Endothelial cell of umbilical vein (primary cell): ENCODE data around the gene ANKRD34A. TPM values are rescaled to one million over a fixed set of nuclear protein-coding genes. Genes with fewer than 3 reads are reported as not detected.

Experiments used
- BruUV-seq: library from RNA; stranded (reverse); fragments of 400-500 nt; replicated peaks from 2 replicates; lab custom pipeline; 2021; lab: Mats Ljungman, UMichigan
- CTCF ChIA-PET: fragments of 300-600, 350-600 bp; sonication (Branson Sonifier 250); formaldehyde crosslinking; loops from one replicate; lab custom pipeline; 2021; ENCODE audit warnings: antibody characterized with exemption, inconsistent platforms; lab: Charles Lee
- POLR2A ChIA-PET: fragments of 300-600, 350-600 bp; sonication (Branson Sonifier 250); formaldehyde crosslinking; loops from one replicate; lab custom pipeline; 2021; ENCODE audit warnings: antibody characterized with exemption, inconsistent platforms; lab: Charles Lee
- DNase-seq: peaks from one replicate; pipeline ENCODE4 v3.0.0-alpha.2; 2011; ENCODE audit warnings: low read depth, low spot score
- FAIRE-seq: peaks from 2 replicates; lab custom pipeline; 2011; peaks lifted over from hg19 to GRCh38; lab: Jason Lieb, UNC
- H2AFZ ChIP-seq: 2 replicates; pipeline ENCODE4 v1.6.0; 2012; ENCODE audit warnings: low read depth, low read length, control low read depth, inconsistent platforms
- H3K27ac ChIP-seq: 2 replicates; pipeline ENCODE4 v1.5.1; 2011; ENCODE audit warnings: low read depth, mild to moderate bottlenecking, control low read depth, low read length, moderate library complexity; ENCODE audit not compliant: insufficient read depth
- H3K27me3 ChIP-seq, 2 experiments: 2 replicates each; pipeline versions ENCODE4 v1.6.0 to v1.6.1; 2011; ENCODE audit warnings: low read length in 2 of 2, mixed read lengths in 1 of 2; ENCODE audit not compliant: control insufficient read depth in 2 of 2, insufficient read depth in 2 of 2
- H3K36me3 ChIP-seq, 2 experiments: 2 replicates in 1 of 2; 3 replicates in 1 of 2; pipeline ENCODE4 v1.5.1; 2011; ENCODE audit warnings: low read length in 2 of 2, mild to moderate bottlenecking in 1 of 2, moderate library complexity in 1 of 2; ENCODE audit not compliant: control insufficient read depth in 2 of 2, insufficient read depth in 2 of 2; ENCODE audit errors: extremely low read depth in 1 of 2
- H3K4me1 ChIP-seq: 3 replicates; pipeline ENCODE4 v1.5.1; 2011; ENCODE audit warnings: mild to moderate bottlenecking, low read length; ENCODE audit not compliant: control insufficient read depth, insufficient read depth; ENCODE audit errors: extremely low read depth
- H3K4me2 ChIP-seq: 2 replicates; pipeline ENCODE4 v1.6.1; 2011; ENCODE audit warnings: low read length, control low read depth, mixed read lengths; ENCODE audit not compliant: insufficient read depth
- H3K4me3 ChIP-seq, 3 experiments: fragments of 200-600 bp in 1 of 3; sonication (generic), shearing (Covaris generic) in 1 of 3; replicated peaks in 1 of 3; 2 replicates each; pipeline ENCODE4 v1.5.1; 2011 to 2016; ENCODE audit warnings: control low read depth in 3 of 3, low read length in 3 of 3, mild to moderate bottlenecking in 2 of 3, inconsistent platforms in 1 of 3, low read depth in 1 of 3, moderate library complexity in 1 of 3; ENCODE audit not compliant: insufficient read depth in 1 of 3
- H3K79me2 ChIP-seq: 2 replicates; pipeline ENCODE4 v1.6.0; 2012; ENCODE audit warnings: low read length, inconsistent platforms; ENCODE audit not compliant: control insufficient read depth, insufficient read depth
- H3K9ac ChIP-seq: replicated peaks from 2 replicates; pipeline ENCODE3; 2011; ENCODE audit warnings: low read length, control low read depth; ENCODE audit not compliant: insufficient read depth; ENCODE audit errors: extremely low read depth
- H3K9me1 ChIP-seq: replicated peaks from 3 replicates; pipeline ENCODE4 v1.6.0; 2011; ENCODE audit warnings: mild to moderate bottlenecking, low read length; ENCODE audit not compliant: control insufficient read depth, insufficient read depth; ENCODE audit errors: extremely low read depth
- H3K9me3 ChIP-seq: replicated peaks from 2 replicates; pipeline ENCODE4 v1.5.1; 2012; ENCODE audit warnings: low read length, inconsistent platforms; ENCODE audit not compliant: control insufficient read depth, insufficient read depth
- H4K20me1 ChIP-seq: replicated peaks from 2 replicates; pipeline ENCODE3; 2011; ENCODE audit warnings: mild to moderate bottlenecking, low read length; ENCODE audit not compliant: control insufficient read depth, insufficient read depth; ENCODE audit errors: extremely low read depth
- CTCF ChIP-seq, 2 donors: IDR thresholded peaks; 1 replicate in 1 of 2; 2 replicates in 1 of 2; pipeline ENCODE4 v1.5.1; 2011; ENCODE audit warnings: low read length in 2 of 2, mild to moderate bottlenecking in 2 of 2, moderate library complexity in 2 of 2, control low read depth in 1 of 2, inconsistent platforms in 1 of 2, low read depth in 1 of 2; ENCODE audit not compliant: insufficient read depth in 1 of 2; ENCODE audit errors: extremely low read depth in 1 of 2
- EZH2 ChIP-seq: IDR thresholded peaks from 2 replicates; pipeline ENCODE4 v1.6.1; 2012; ENCODE audit warnings: borderline replicate concordance, low read depth, mild to moderate bottlenecking, moderate library complexity, low read length, inconsistent platforms; ENCODE audit not compliant: severe bottlenecking
- FOS ChIP-seq: IDR thresholded peaks from 2 replicates; pipeline ENCODE4 v1.6.1; 2011; ENCODE audit warnings: mild to moderate bottlenecking, low read length, moderate library complexity, borderline replicate concordance; ENCODE audit not compliant: insufficient read depth
- GATA2 ChIP-seq: IDR thresholded peaks from 2 replicates; pipeline ENCODE4 v1.7.0; 2011; ENCODE audit warnings: low read depth, mild to moderate bottlenecking, moderate library complexity, mixed read lengths, low read length; ENCODE audit not compliant: insufficient read length, insufficient read depth
- JUN ChIP-seq: IDR thresholded peaks from 2 replicates; pipeline ENCODE4 v1.6.1; 2011; ENCODE audit warnings: borderline replicate concordance, low read depth; ENCODE audit not compliant: insufficient read length, insufficient read depth
- MAX ChIP-seq: IDR thresholded peaks from 2 replicates; pipeline ENCODE4 v1.6.1; 2011; ENCODE audit not compliant: insufficient read depth, insufficient read length
- MYC ChIP-seq: IDR thresholded peaks from one replicate; pipeline ENCODE4 v1.6.1; 2011; ENCODE audit warnings: mild to moderate bottlenecking, low read depth, low read length
- POLR2A ChIP-seq: IDR thresholded peaks from 2 replicates; pipeline ENCODE4 v1.6.1; 2012; ENCODE audit warnings: low read depth, mild to moderate bottlenecking, control low read depth, low read length
- POLR2AphosphoS5 ChIP-seq: IDR thresholded peaks from 2 replicates; pipeline ENCODE4 v1.6.1; 2012; ENCODE audit warnings: low read depth, mild to moderate bottlenecking, control low read depth, low read length, moderate library complexity; ENCODE audit not compliant: insufficient read depth
- dilution Hi-C: fragments of 300-500 bp; cut with MboI; formaldehyde crosslinking; loops from one replicate; pipeline ENCODE4 v1.15.0; 2019; ENCODE audit warnings: low sequenced_read_pairs; ENCODE audit not compliant: extremely low pct_ligation_motif_present
- intact Hi-C: fragments of 100-400 bp; cut with micrococcal nuclease; formaldehyde crosslinking; loops from one replicate; pipeline ENCODE4 v1.10.0; 2022
- polyA plus RNA-seq, 4 experiments: library from polyadenylated mRNA; depleted of rRNA in 3 of 4; stranded (reverse) in 3 of 4; unstranded in 1 of 4; fragments of >200 nt; gene quantifications; 2 replicates each; pipeline versions ENCODE4 v1.2.1 to v1.2.3, GENCODE V29; 2011 to 2012; ENCODE audit warnings: missing spikeins in 1 of 4
- total RNA-seq: library from RNA; stranded (reverse); gene quantifications from 2 replicates; pipeline ENCODE4 v1.2.3, GENCODE V29; 2021

The ANKRD34A gene
- total and polyA plus RNA-seq, 2 donors (not counting 3 experiments of a cell fraction or from before 2014, with no cell fraction given), result 0.24 to 0.43 TPM

- intact Hi-C loops (no loop called here), dilution Hi-C loops (no loop called here)
- H3K4me2 ChIP-seq, result peak overlapping the region; percentile 86
- H3K4me1 ChIP-seq, result peaks cover 39% of the 10 kb centered on the region
- FAIRE-seq (no peak), DNase-seq (no peak)
- no peaks in the 10 kb centered on the region for H3K9me3 ChIP-seq
- no peak overlapping the region for H3K9ac ChIP-seq
- H3K27me3 ChIP-seq, result no peaks in the 10 kb centered on the region
- BruUV-seq, result no TSS peak
- no peaks in the 10 kb centered on the region for H3K79me2 ChIP-seq
- TF ChIP-seq MYC, result no peak
- TF ChIP-seq EZH2, result no peak
- TF ChIP-seq POLR2A, result no peak
- no peak for TF ChIP-seq JUN
- TF ChIP-seq FOS, result no peak
- TF ChIP-seq POLR2AphosphoS5, result no peak
- TF ChIP-seq CTCF (IDR thresholded peaks at IDR 0.05; ENCODE audit: extremely low read depth in 1 of 2, insufficient read depth in 1 of 2, low read depth in 1 of 2, low read length in 2 of 2), result no peak
- TF ChIP-seq MAX, result no peak
- no peak for TF ChIP-seq GATA2
- no peak overlapping the region for H3K27ac ChIP-seq
- H3K4me3 ChIP-seq, result peak overlapping the region; percentile 19 to 73 (median 32)
- ChIA-PET POLR2A (interaction anchor here (0.6 to 1.6 kb wide), 3 partner anchors 10 to 35 kb away, joined by 3 to 4 read pairs (median 3); partner anchors contain the start of gene RBM8A), CTCF (interaction anchor here (0.7 to 2.5 kb wide), 6 partner anchors 15 to 70 kb away, joined by 3 to 23 read pairs (median 9); partner anchors contain the start of gene RBM8A)
- peak overlapping the region; percentile 95 for H2AFZ ChIP-seq
- H3K36me3 ChIP-seq, result no peaks in the 10 kb centered on the region
- H3K9me1 ChIP-seq, result no peaks in the 10 kb centered on the region
- H4K20me1 ChIP-seq, result no peaks in the 10 kb centered on the region
Measured at GRCh38 chr1:145962157-145963102, 1.9 kb downstream of the ANKRD34A start.
